HCEC 1CT (cell line): ENCODE data around the gene RELL1.
A peak's percentile ranks its signal among the peaks of the same experiment; 100 is the strongest.

Experiments
- DNase-seq: peaks from one replicate; pipeline ENCODE4 v3.0.0-alpha.2; 2017

Gene RELL1

GRCh38 chr4:37631551-37631950 lies 54.6 kb downstream of the RELL1 start:
- no peak for DNase-seq

- DNase-seq: no peak
Observed at GRCh38 chr4:37629713-37630112, 56.5 kb downstream of the RELL1 start.

GRCh38 chr4:37628977-37629609 lies 57.1 kb downstream of the RELL1 start:
- peak; percentile 81 for DNase-seq

DNA sequence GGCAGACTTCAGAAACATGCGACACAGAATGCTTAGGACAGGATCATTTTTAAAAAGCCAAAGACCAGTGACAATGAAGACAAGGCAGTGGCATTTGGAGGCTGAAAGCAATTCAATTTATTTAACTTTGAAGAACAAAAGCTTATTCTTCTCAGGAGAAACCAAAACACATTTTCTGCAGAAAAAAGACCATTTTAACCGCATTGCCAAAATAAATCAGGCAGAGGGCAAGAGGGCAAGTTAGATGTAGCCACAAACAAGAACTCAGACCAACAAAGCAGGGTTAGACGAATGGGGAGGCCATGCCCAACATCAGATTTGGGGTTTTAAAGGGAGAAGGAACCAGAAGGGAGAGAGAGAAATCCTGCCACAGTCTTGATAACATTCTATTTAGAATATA lies 58.9 kb downstream of the RELL1 start:
- no peak for DNase-seq

DNA sequence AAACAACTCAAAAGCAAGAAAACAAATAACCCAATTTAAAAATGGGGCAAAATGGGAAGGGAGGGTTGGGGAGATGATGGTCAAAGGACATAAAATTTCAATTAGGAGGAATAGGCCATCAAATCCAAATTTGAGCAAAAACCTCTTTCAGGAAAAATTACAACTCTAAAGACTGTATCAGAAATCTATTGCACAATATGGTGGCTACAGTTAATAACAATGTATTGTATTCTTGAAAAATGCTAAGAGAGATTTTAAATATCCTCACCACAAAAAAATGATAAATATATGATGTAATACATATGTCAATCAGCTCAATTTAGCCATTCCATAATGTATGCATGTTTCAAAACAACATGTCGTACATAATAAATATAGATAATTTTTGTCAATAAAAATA lies 60.7 kb downstream of the RELL1 start:
- DNase-seq: no peak

GRCh38 chr4:37623940-37624339 lies 62.2 kb downstream of the RELL1 start:
- DNase-seq: no peak

- no peak for DNase-seq
Observed at GRCh38 chr4:37623125-37623524, 63.1 kb downstream of the RELL1 start.

DNA sequence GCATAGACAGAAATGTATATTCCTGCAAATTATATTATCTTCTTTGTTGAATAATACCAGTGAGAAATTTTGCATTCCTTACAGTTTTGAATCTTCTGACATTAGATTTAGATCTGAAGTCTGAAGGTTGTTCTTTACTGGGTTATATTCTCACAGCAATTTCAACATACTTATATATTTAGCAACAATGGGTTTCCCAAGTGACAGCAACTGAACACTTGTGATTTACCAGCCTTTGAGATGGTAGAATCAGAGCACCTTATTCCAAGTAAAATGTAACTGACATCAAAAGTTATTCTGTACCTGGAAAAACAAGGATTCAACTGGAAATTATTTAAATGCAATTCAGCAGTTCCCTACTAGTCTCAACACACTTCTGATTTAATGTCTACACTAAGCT lies 66.0 kb downstream of the RELL1 start:
- DNase-seq: no peak

GRCh38 chr4:37615720-37616063 lies 70.5 kb downstream of the RELL1 start:
- DNase-seq: no peak

GRCh38 chr4:37615059-37615719 lies 71.0 kb downstream of the RELL1 start:
- no peak for DNase-seq

GRCh38 chr4:37612811-37613210 lies 73.4 kb downstream of the RELL1 start:
- DNase-seq: no peak

GRCh38 chr4:37609626-37610025 lies 76.5 kb downstream of the RELL1 start:
- no peak for DNase-seq

GRCh38 chr4:37607018-37607417 lies 79.2 kb downstream of the RELL1 start:
- DNase-seq: no peak

DNA sequence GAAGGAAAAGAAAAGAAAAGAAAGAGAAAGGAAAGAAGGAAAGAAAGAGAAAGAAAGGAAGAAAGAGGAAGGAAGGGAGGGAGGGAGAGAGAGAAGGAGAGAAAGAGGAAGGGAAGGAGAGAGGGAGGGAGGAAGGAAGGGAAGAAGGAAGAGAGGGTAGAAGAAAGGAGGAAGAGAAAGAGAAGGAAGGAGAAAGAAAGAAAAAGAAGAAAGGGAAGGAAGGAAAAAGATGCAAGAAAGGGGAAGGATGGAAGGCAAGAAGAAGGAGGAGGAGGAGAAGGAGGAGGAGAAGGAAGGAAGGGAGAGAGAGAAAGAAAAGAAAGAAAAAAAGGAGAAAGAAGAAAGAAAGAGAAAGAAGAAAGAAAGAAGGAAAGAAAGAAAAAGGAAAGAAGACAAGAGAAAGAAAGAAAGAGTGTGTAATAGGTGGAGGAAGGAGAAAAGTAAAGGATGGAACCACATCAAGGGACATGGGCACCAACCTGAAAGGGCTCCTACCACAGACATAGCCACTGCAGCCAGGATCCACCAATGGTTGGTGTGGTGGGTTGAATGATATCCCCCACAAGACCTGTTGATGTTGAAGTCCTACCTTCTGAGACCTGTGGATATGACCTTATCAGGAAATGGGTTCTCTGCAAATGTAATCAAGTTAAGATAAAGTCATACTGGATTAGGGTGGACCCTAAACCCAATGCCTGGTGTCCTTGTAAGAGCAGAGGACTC lies 80.2 kb downstream of the RELL1 start:
- no peak for DNase-seq

DNA sequence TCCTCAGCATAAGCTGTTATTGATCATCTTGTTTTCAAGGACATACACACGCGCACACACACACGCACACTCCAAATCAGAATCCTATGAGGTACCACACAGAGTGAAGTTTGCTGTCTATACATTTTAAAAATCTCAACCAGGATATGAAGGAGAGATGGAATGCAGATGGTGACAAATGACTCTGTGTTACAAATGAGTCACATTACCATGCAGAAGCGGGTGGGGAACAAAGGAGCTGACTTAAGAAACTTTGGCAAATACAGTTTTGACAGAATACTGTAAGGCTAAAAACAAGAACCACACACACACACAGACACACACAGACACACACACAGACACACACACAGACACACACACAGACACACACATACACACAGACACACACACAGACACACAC lies 81.7 kb downstream of the RELL1 start:
- peak; percentile 30 for DNase-seq

- no peak for DNase-seq
Observed at GRCh38 chr4:37603711-37604110, 82.5 kb downstream of the RELL1 start.

- peak; percentile 42 for DNase-seq
Observed at GRCh38 chr4:37603070-37603468, 83.1 kb downstream of the RELL1 start.

GRCh38 chr4:37602454-37603069 lies 83.6 kb downstream of the RELL1 start:
- no peak for DNase-seq

GRCh38 chr4:37601531-37601930 lies 84.6 kb downstream of the RELL1 start:
- DNase-seq: peak; percentile 4

GRCh38 chr4:37599092-37599790 lies 86.9 kb downstream of the RELL1 start:
- no peak for DNase-seq

- no peak for DNase-seq
Observed at GRCh38 chr4:37597034-37597433, 89.1 kb downstream of the RELL1 start.

- no peak for DNase-seq
Observed at GRCh38 chr4:37595875-37596680, 90.1 kb downstream of the RELL1 start.
